Glutamatergic neuron (in vitro differentiated cells): ENCODE data around the gene CASK. TPM values are rescaled to one million over a fixed set of nuclear protein-coding genes. Genes with fewer than 3 reads are reported as not detected.

Experiments
- DNase-seq: peaks from one replicate; pipeline ENCODE4 v3.0.0; 2022
- H3K27ac Mint-ChIP-seq: one replicate; pipeline ENCODE4 v1.8.0; 2020; ENCODE audit warnings: mild to moderate bottlenecking, mixed read lengths, inconsistent platforms; ENCODE audit not compliant: unreplicated experiment
- H3K27me3 Mint-ChIP-seq: one replicate; pipeline ENCODE4 v1.8.0; 2020; ENCODE audit warnings: mild to moderate bottlenecking, moderate library complexity, mixed read lengths, inconsistent platforms; ENCODE audit not compliant: unreplicated experiment
- H3K36me3 Mint-ChIP-seq: one replicate; pipeline ENCODE4 v1.8.0; 2020; ENCODE audit warnings: mild to moderate bottlenecking, mixed read lengths, inconsistent platforms; ENCODE audit not compliant: unreplicated experiment
- H3K4me1 Mint-ChIP-seq: one replicate; pipeline ENCODE4 v1.8.0; 2020; ENCODE audit warnings: mild to moderate bottlenecking, low read depth, mixed read lengths, inconsistent platforms; ENCODE audit not compliant: unreplicated experiment
- H3K4me3 Mint-ChIP-seq: one replicate; pipeline ENCODE4 v1.8.0; 2020; ENCODE audit warnings: mild to moderate bottlenecking, mixed read lengths, inconsistent platforms; ENCODE audit not compliant: unreplicated experiment
- H3K9me3 Mint-ChIP-seq: one replicate; pipeline ENCODE4 v1.8.0; 2020; ENCODE audit warnings: mild to moderate bottlenecking, moderate library complexity, mixed read lengths, inconsistent platforms; ENCODE audit not compliant: unreplicated experiment
- CTCF ChIP-seq: fragments of 200-600 bp; sonication (generic); IDR thresholded peaks from one replicate; pipeline ENCODE4 v1.5.0; 2021; ENCODE audit not compliant: partially characterized antibody, unreplicated experiment
- total RNA-seq: library from RNA; stranded (reverse); fragmentation: NEBNext Ultra II Directional; extraction: Animal tissue kit (Norgen Biotek cat#: 25700); gene quantifications from one replicate; pipeline ENCODE4 v1.2.1, GENCODE V29; 2021; ENCODE audit not compliant: unreplicated experiment

Gene CASK
- total RNA-seq, 1 donor from 2014 or later = 173 TPM

- no peaks in the 10 kb centered on the region for H3K9me3 Mint-ChIP-seq
- H3K27me3 Mint-ChIP-seq = no peaks in the 10 kb centered on the region
- peaks cover 7% of the 10 kb centered on the region for H3K4me1 Mint-ChIP-seq
- H3K4me3 Mint-ChIP-seq = no peak overlapping the region
- no peak for TF ChIP-seq CTCF
- no peaks in the 10 kb centered on the region for H3K36me3 Mint-ChIP-seq
- H3K27ac Mint-ChIP-seq = no peak overlapping the region
- no peak for DNase-seq
Measured at GRCh38 chrX:41946235-41946634, 22.9 kb upstream of the CASK start.

DNA sequence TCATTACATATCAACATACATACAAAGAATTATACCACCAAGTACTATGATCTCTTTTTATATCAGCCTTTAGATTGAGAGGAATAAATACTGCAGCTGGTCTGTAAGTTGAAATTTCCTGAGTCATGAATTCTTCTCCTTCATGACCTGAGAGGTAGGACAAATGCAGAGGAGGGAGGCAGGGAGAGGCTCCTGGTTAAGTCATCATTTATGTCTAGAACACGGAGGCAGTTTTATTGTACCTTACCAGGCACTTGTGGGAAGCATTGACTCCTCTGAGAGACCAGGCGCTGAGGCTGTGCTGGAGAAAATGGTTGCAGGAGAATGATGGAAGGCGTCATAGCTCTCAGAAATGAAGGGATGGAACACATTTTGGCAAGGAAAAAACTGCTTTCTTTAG is 12.5 kb upstream of the CASK start:
- H3K36me3 Mint-ChIP-seq = no peaks in the 10 kb centered on the region
- H3K4me3 Mint-ChIP-seq = no peak overlapping the region
- no peak overlapping the region for H3K27ac Mint-ChIP-seq
- H3K9me3 Mint-ChIP-seq = peaks cover 3% of the 10 kb centered on the region
- no peaks in the 10 kb centered on the region for H3K4me1 Mint-ChIP-seq
- no peak for DNase-seq
- no peaks in the 10 kb centered on the region for H3K27me3 Mint-ChIP-seq
- no peak for TF ChIP-seq CTCF

DNA sequence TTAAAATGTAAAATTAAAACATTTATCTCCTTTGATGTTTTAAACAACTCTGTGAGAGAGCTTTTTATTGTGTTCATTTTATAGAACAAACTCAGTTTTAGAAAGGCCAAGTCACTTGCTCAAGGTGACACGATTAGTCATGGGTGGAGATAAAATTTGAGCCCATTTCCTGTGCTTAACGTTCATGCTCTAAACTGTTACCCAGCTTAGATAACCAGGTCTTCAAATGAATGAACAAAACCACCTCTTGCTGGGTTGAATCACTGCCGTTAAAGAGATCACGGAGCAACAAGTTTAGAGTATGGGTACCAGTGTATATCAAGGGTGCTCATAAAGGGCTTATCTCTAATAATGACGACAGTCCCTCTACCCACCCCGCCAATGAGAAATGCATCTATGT is 10.2 kb upstream of the CASK start:
- TF ChIP-seq CTCF = no peak
- peaks cover 3% of the 10 kb centered on the region for H3K9me3 Mint-ChIP-seq
- no peak for DNase-seq

DNA sequence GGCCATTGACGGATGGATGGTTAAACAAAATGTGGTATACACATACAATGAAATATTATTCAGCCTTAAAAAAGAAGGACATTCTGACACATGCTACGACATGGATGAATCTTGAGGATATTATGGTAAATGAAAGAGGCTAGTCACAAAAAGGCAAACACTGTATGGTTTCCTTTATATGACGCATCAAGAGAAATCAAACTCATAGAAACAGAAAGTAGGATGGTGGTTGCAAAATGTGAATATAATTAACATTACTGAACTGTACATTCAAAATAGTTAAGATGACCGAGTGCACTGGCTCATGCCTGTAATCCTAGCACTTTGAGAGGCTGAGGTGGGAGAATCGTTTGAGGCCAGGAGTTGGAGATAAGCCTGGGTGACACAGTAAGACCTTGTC is 9.5 kb upstream of the CASK start:
- Mint-ChIP-seq H3K4me3 (no peak overlapping the region), H3K27me3 (no peaks in the 10 kb centered on the region), H3K9me3 (no peaks in the 10 kb centered on the region), H3K27ac (no peak overlapping the region), H3K4me1 (no peaks in the 10 kb centered on the region), H3K36me3 (no peaks in the 10 kb centered on the region)
- no peak for TF ChIP-seq CTCF
- no peak for DNase-seq

More for the DNA sequence above, 10.2 kb upstream of the CASK start:
- Mint-ChIP-seq H3K27me3 (no peaks in the 10 kb centered on the region), H3K27ac (no peak overlapping the region), H3K36me3 (no peaks in the 10 kb centered on the region), H3K4me3 (no peak overlapping the region), H3K4me1 (no peaks in the 10 kb centered on the region)

DNA sequence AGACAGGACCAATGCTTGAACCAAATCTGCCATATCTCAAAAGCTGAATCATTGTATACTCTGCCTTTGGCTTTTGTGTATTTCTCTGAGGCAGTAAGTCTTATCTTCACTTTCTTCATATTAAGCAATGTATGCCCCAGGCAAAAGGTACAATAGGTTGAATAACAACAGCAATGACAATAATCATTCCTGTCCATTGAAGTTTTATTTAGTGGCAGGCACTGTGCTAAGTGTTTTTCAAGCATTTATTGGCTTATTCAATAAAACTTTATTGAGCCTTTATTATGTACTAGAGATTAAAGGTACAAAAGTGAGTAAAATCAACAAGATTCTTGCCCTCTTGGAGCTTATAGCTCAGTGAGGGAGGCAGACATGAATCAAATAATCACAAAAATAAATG is 8.2 kb upstream of the CASK start:
- no peak for TF ChIP-seq CTCF
- no peaks in the 10 kb centered on the region for H3K4me1 Mint-ChIP-seq
- H3K36me3 Mint-ChIP-seq = no peaks in the 10 kb centered on the region
- no peaks in the 10 kb centered on the region for H3K27me3 Mint-ChIP-seq
- no peak for DNase-seq
- H3K4me3 Mint-ChIP-seq = no peak overlapping the region
- no peak overlapping the region for H3K27ac Mint-ChIP-seq
- no peaks in the 10 kb centered on the region for H3K9me3 Mint-ChIP-seq
